H1 (cell line): ENCODE results near the gene UBE2H. TPM values are rescaled to one million over a fixed set of nuclear protein-coding genes. Genes with fewer than 3 reads are reported as not detected.

Source experiments
- CTCF ChIA-PET: fragments of 300-600 bp; sonication (Branson Sonifier 250); formaldehyde crosslinking; loops from one replicate; lab custom pipeline; 2021; ENCODE audit not compliant: partially characterized antibody; lab: Charles Lee
- POLR2A ChIA-PET: fragments of 300-600 bp; sonication (Branson Sonifier 250); formaldehyde crosslinking; loops from one replicate; lab custom pipeline; 2021; ENCODE audit warnings: inconsistent platforms; ENCODE audit not compliant: partially characterized antibody; lab: Charles Lee
- DNase-seq, 2 experiments: peaks; one replicate each; pipeline versions ENCODE4 v3.0.0 to v3.0.0-alpha.2; 2010 to 2022; ENCODE audit warnings: low spot score in 2 of 2, low read depth in 1 of 2, mixed read lengths in 1 of 2
- FAIRE-seq: peaks from 2 replicates; lab custom pipeline; 2011; peaks lifted over from hg19 to GRCh38; lab: Jason Lieb, UNC
- H2AFZ ChIP-seq: 2 replicates; pipeline ENCODE4 v1.8.1; 2012; ENCODE audit warnings: low read length, inconsistent platforms
- H2AK5ac ChIP-seq: 2 replicates; pipeline ENCODE4 v1.6.1; 2013; ENCODE audit warnings: low read depth, low read length
- H2BK120ac ChIP-seq: replicated peaks from 2 replicates; pipeline ENCODE3; 2013; ENCODE audit warnings: low read depth, low read length, inconsistent platforms
- H2BK12ac ChIP-seq: 2 replicates; pipeline ENCODE4 v1.6.1; 2013; ENCODE audit warnings: low read depth, low read length
- H2BK15ac ChIP-seq: 2 replicates; pipeline ENCODE4 v1.6.1; 2013; ENCODE audit warnings: low read length
- H2BK20ac ChIP-seq: 2 replicates; pipeline ENCODE4 v1.6.1; 2013; ENCODE audit warnings: low read length
- H2BK5ac ChIP-seq: 2 replicates; pipeline ENCODE4 v1.6.1; 2013; ENCODE audit warnings: low read depth, low read length
- H3K14ac ChIP-seq: 2 replicates; pipeline ENCODE4 v1.6.1; 2013; ENCODE audit warnings: inconsistent platforms; ENCODE audit not compliant: insufficient read length
- H3K18ac ChIP-seq: 2 replicates; pipeline ENCODE4 v1.6.1; 2013; ENCODE audit warnings: low read length; ENCODE audit errors: extremely low read depth
- H3K23ac ChIP-seq: 2 replicates; pipeline ENCODE4 v1.6.1; 2013; ENCODE audit warnings: inconsistent platforms; ENCODE audit not compliant: insufficient read length
- H3K23me2 ChIP-seq: 2 replicates; pipeline ENCODE4 v1.6.1; 2013; ENCODE audit warnings: low read depth, low read length
- H3K27ac ChIP-seq: 2 replicates; pipeline ENCODE4 v1.6.1; 2011; ENCODE audit warnings: low read depth, low read length, inconsistent platforms
- H3K27me3 ChIP-seq, 4 experiments: replicated peaks in 1 of 4; 1 replicate in 1 of 4; 2 replicates in 3 of 4; pipeline versions ENCODE4 v1.6.1 to v1.8.1; 2011 to 2013; ENCODE audit warnings: low read length in 3 of 4, mild to moderate bottlenecking in 3 of 4, inconsistent platforms in 2 of 4, mixed read lengths in 2 of 4, moderate library complexity in 1 of 4; ENCODE audit not compliant: control insufficient read depth in 3 of 4, insufficient read depth in 3 of 4; ENCODE audit errors: extremely low read depth in 1 of 4
- H3K36me3 ChIP-seq, 4 experiments: 2 replicates each; pipeline versions ENCODE4 v1.6.1 to v1.8.1; 2011 to 2013; ENCODE audit warnings: mild to moderate bottlenecking in 4 of 4, low read length in 3 of 4, moderate library complexity in 2 of 4, control low read depth in 1 of 4, inconsistent platforms in 1 of 4; ENCODE audit not compliant: insufficient read depth in 4 of 4, control insufficient read depth in 2 of 4
- H3K4ac ChIP-seq: replicated peaks from 2 replicates; pipeline ENCODE3; 2013; ENCODE audit warnings: low read length, low read depth, mixed read lengths, inconsistent platforms; ENCODE audit not compliant: insufficient read length
- H3K4me1 ChIP-seq, 4 experiments: replicated peaks in 1 of 4; 1 replicate in 1 of 4; 2 replicates in 3 of 4; pipeline versions ENCODE4 v1.6.1 to v1.8.1; 2011 to 2013; ENCODE audit warnings: low read length in 3 of 4, inconsistent platforms in 2 of 4, mixed read lengths in 1 of 4; ENCODE audit not compliant: insufficient read depth in 4 of 4, control insufficient read depth in 3 of 4
- H3K4me2 ChIP-seq, 2 experiments: 2 replicates each; pipeline versions ENCODE4 v1.6.1 to v1.8.1; 2011 to 2013; ENCODE audit warnings: low read depth in 2 of 2, low read length in 2 of 2, control low read depth in 1 of 2, inconsistent platforms in 1 of 2, mild to moderate bottlenecking in 1 of 2; ENCODE audit not compliant: insufficient read depth in 1 of 2
- H3K4me3 ChIP-seq, 4 experiments: fragments of 200-600, 300-600 bp in 1 of 4; sonication (generic), shearing (Covaris generic), sonication (Bioruptor Twin) in 1 of 4; 2 replicates each; pipeline versions ENCODE4 v1.5.1 to v1.8.1; 2011 to 2016; ENCODE audit warnings: low read length in 4 of 4, low read depth in 3 of 4, control low read depth in 2 of 4, inconsistent platforms in 2 of 4, mild to moderate bottlenecking in 2 of 4, mixed read lengths in 1 of 4, moderate library complexity in 1 of 4; ENCODE audit not compliant: insufficient read depth in 2 of 4; ENCODE audit errors: extremely low read depth in 1 of 4
- H3K56ac ChIP-seq: replicated peaks from 2 replicates; pipeline ENCODE3; 2013; ENCODE audit warnings: low read depth, mild to moderate bottlenecking, mixed read lengths, low read length, inconsistent platforms; ENCODE audit not compliant: insufficient read length
- H3K79me1 ChIP-seq: 2 replicates; pipeline ENCODE4 v1.6.1; 2013; ENCODE audit warnings: low read depth, low read length, control low read depth
- H3K79me2 ChIP-seq, 2 experiments: 2 replicates each; pipeline versions ENCODE4 v1.6.1 to v1.8.1; 2012 to 2013; ENCODE audit warnings: low read length in 2 of 2, mild to moderate bottlenecking in 2 of 2, inconsistent platforms in 1 of 2; ENCODE audit not compliant: insufficient read depth in 2 of 2, control insufficient read depth in 1 of 2
- H3K9ac ChIP-seq, 4 experiments: replicated peaks in 1 of 4; 1 replicate in 1 of 4; 2 replicates in 3 of 4; pipeline versions ENCODE4 v1.6.1 to v1.8.1; 2011 to 2013; ENCODE audit warnings: low read depth in 3 of 4, low read length in 3 of 4, control low read depth in 2 of 4, mild to moderate bottlenecking in 2 of 4, moderate library complexity in 2 of 4, inconsistent platforms in 1 of 4; ENCODE audit errors: extremely low read depth in 1 of 4
- H3K9me3 ChIP-seq, 2 experiments: 2 replicates each; pipeline versions ENCODE4 v1.6.1 to v1.8.1; 2012 to 2013; ENCODE audit warnings: mild to moderate bottlenecking in 2 of 2, moderate library complexity in 2 of 2, control low read depth in 1 of 2, inconsistent platforms in 1 of 2, low read depth in 1 of 2, low read length in 1 of 2, mixed read lengths in 1 of 2; ENCODE audit not compliant: insufficient read depth in 2 of 2
- H4K20me1 ChIP-seq, 2 experiments: replicated peaks in 1 of 2; 2 replicates each; pipeline versions ENCODE3 to v1.8.1; 2011 to 2013; ENCODE audit warnings: inconsistent platforms in 2 of 2, low read length in 2 of 2, mild to moderate bottlenecking in 1 of 2; ENCODE audit not compliant: insufficient read depth in 2 of 2, control insufficient read depth in 1 of 2
- H4K5ac ChIP-seq: 2 replicates; pipeline ENCODE4 v1.6.1; 2013; ENCODE audit warnings: low read length, low read depth, mixed read lengths, inconsistent platforms; ENCODE audit not compliant: insufficient read length
- H4K8ac ChIP-seq: 2 replicates; pipeline ENCODE4 v1.8.0; 2013; ENCODE audit warnings: mild to moderate bottlenecking, moderate library complexity, low read length, inconsistent platforms; ENCODE audit not compliant: insufficient read depth; ENCODE audit errors: extremely low read depth
- H4K91ac ChIP-seq: replicated peaks from 2 replicates; pipeline ENCODE3; 2013; ENCODE audit warnings: low read length, mixed read lengths, inconsistent platforms; ENCODE audit not compliant: insufficient read length
- ATF2 ChIP-seq: IDR thresholded peaks from 2 replicates; pipeline ENCODE4 v1.6.1; 2012; ENCODE audit warnings: low read length, inconsistent platforms
- BACH1 ChIP-seq: IDR thresholded peaks from 2 replicates; pipeline ENCODE4 v1.6.1; 2012; ENCODE audit warnings: low read length, improper control_type of control experiment
- CTBP2 ChIP-seq: IDR thresholded peaks from 2 replicates; pipeline ENCODE4 v1.7.0; 2011; ENCODE audit warnings: borderline replicate concordance, mild to moderate bottlenecking, moderate library complexity, mixed read lengths, low read length; ENCODE audit not compliant: insufficient read depth, insufficient read length
- GABPA ChIP-seq: IDR thresholded peaks from 2 replicates; pipeline ENCODE4 v1.6.1; 2011; ENCODE audit warnings: mild to moderate bottlenecking, low read length, moderate library complexity, borderline replicate concordance; ENCODE audit not compliant: insufficient read depth
- HDAC2 ChIP-seq, 2 experiments: fragments of 300-600 bp in 1 of 2; sonication (generic) in 1 of 2; IDR thresholded peaks; 2 replicates each; pipeline ENCODE4 v1.6.1; 2011 to 2012; ENCODE audit warnings: low read depth in 2 of 2, low read length in 2 of 2, mild to moderate bottlenecking in 2 of 2, moderate library complexity in 2 of 2, borderline replicate concordance in 1 of 2, inconsistent platforms in 1 of 2
- HDAC6 ChIP-seq: IDR thresholded peaks from one replicate; pipeline ENCODE4 v1.7.1; 2012; ENCODE audit warnings: low read depth, mild to moderate bottlenecking, inconsistent platforms, low read length, moderate library complexity
- POLR2A ChIP-seq, 2 experiments: IDR thresholded peaks; 1 replicate in 1 of 2; 2 replicates in 1 of 2; pipeline ENCODE4 v1.6.1; 2011; ENCODE audit warnings: low read depth in 2 of 2, low read length in 2 of 2, mild to moderate bottlenecking in 2 of 2; ENCODE audit errors: control extremely low read depth in 1 of 2
- RBBP5 ChIP-seq: IDR thresholded peaks from 2 replicates; pipeline ENCODE4 v1.7.1; 2012; ENCODE audit warnings: low read depth, mild to moderate bottlenecking, inconsistent platforms, low read length, moderate library complexity, borderline replicate concordance
- SIRT6 ChIP-seq: IDR thresholded peaks from one replicate; pipeline ENCODE4 v1.7.1; 2012; ENCODE audit warnings: low read length, inconsistent platforms
- SRF ChIP-seq: IDR thresholded peaks from 2 replicates; pipeline ENCODE4 v1.6.1; 2011; ENCODE audit warnings: mild to moderate bottlenecking, low read depth, low read length, moderate library complexity
- YY1 ChIP-seq: IDR thresholded peaks from 2 replicates; pipeline ENCODE4 v1.6.1; 2011; ENCODE audit warnings: low read depth, mild to moderate bottlenecking, low read length
- WGBS, 2 experiments: shearing (Covaris generic) in 1 of 2; methylation state at CpG; one replicate each; pipeline versions ENCODE4 v1.1.6 to v1.1.7; 2013 to 2015; ENCODE audit warnings: low lambda C conversion rate in 2 of 2, mixed read lengths in 2 of 2, inconsistent platforms in 1 of 2, low coverage in 1 of 2, missing lambda C conversion rate in 1 of 2; ENCODE audit not compliant: insufficient replicate concordance in 2 of 2, insufficient coverage in 1 of 2, insufficient read length in 1 of 2; ENCODE audit errors: extremely low coverage in 1 of 2, missing lambda C conversion rate in 1 of 2; 5-methylcytosine and 5-hydroxymethylcytosine counted together
- polyA plus RNA-seq, 7 experiments: library from polyadenylated mRNA; depleted of rRNA in 3 of 7; stranded (reverse) in 5 of 7; unstranded in 2 of 7; fragments of >200 nt in 5 of 7; fragments of 200-250 nt in 2 of 7; gene quantifications; 1 replicate in 5 of 7; 2 replicates in 1 of 7; 4 replicates in 1 of 7; pipeline versions ENCODE4 v1.2.1 to v1.2.3, GENCODE V29; 2011 to 2013; ENCODE audit warnings: missing spikeins in 2 of 7, mixed read lengths in 2 of 7
- total RNA-seq: library from RNA; stranded (reverse); fragmentation: NEBNext Ultra II Directional; extraction: Animal tissue kit (Norgen Biotek cat#: 25700); gene quantifications from 2 replicates; pipeline ENCODE4 v1.2.1, GENCODE V29; 2021

The UBE2H gene
- total and polyA plus RNA-seq, 2 of the 8 experiments (the other 6 are each of a cell fraction or from before 2014, with no cell fraction given): 30.6 to 62.2 TPM

GRCh38 chr7:129907122-129907736 lies 45.5 kb downstream of the UBE2H start:
- H3K23ac ChIP-seq: no peak overlapping the region
- H4K5ac ChIP-seq: no peak overlapping the region
- FAIRE-seq (no peak), DNase-seq (peak in 1 of 2 experiments; percentile 17)
- no peaks in the 10 kb centered on the region for H3K9me3 ChIP-seq
- no peak overlapping the region for H2BK15ac ChIP-seq
- ChIA-PET POLR2A (interaction anchor here (0.6 to 1.2 kb wide), 3 partner anchors 10 to 42 kb away, joined by 3 to 4 read pairs (median 4); no protein-coding TSS in a partner anchor), CTCF (interaction anchor here (0.6 to 1.7 kb wide), 3 partner anchors 22 to 78 kb away, joined by 3 to 4 read pairs (median 3); no protein-coding TSS in a partner anchor)
- H3K4me2 ChIP-seq: no peak overlapping the region
- H3K79me2 ChIP-seq: peaks cover 0 to 86% of the 10 kb centered on the region in 2 experiments; a peak in 3 of 4 replicates
- H3K79me1 ChIP-seq: peaks cover 2% of the 10 kb centered on the region; the same call in 1 of the 2 replicates
- H2AFZ ChIP-seq: no peak overlapping the region
- peaks cover 0 to 8% (median 5%) of the 10 kb centered on the region in 4 experiments; a peak in 5 of 7 replicates for H3K4me1 ChIP-seq
- H4K8ac ChIP-seq: no peak overlapping the region
- H3K27me3 ChIP-seq: no peaks in the 10 kb centered on the region
- no peak overlapping the region for H3K14ac ChIP-seq
- no peak overlapping the region for H3K4me3 ChIP-seq
- H2BK20ac ChIP-seq: no peak overlapping the region
- H3K36me3 ChIP-seq: no peaks in the 10 kb centered on the region; a peak in 1 of 8 replicates
- H4K20me1 ChIP-seq: peaks cover 0 to 3% of the 10 kb centered on the region in 2 experiments
- WGBS, 2 experiments: 79% methylated on average over 11 of the region's 11 CpGs; no CpG with 5 or more reads in 1 of the 2 experiments
- H3K9ac ChIP-seq: 0 out of 7 replicates have a peak overlapping the region, but pooled peaks of 1 of the 4 experiments have one; percentile 37
- no peak overlapping the region for H3K18ac ChIP-seq
- no peak overlapping the region for H2BK5ac ChIP-seq
- H4K91ac ChIP-seq: no peak overlapping the region
- no peak overlapping the region for H3K27ac ChIP-seq
- no peak overlapping the region for H3K56ac ChIP-seq
- H2BK12ac ChIP-seq: no peak overlapping the region
- no peak overlapping the region for H2AK5ac ChIP-seq
- H3K4ac ChIP-seq: no peak overlapping the region
- no peaks in the 10 kb centered on the region; the same call in 1 of the 2 replicates for H3K23me2 ChIP-seq
- no peak overlapping the region for H2BK120ac ChIP-seq
- TF ChIP-seq HDAC2 (IDR thresholded peaks at IDR 0.05; ENCODE audit: borderline replicate concordance in 1 of 2, low read depth in 2 of 2, low read length in 2 of 2) (no peak), CTBP2 (no peak), GABPA (no peak), SRF (no peak), YY1 (no peak), HDAC6 (no peak), ATF2 (no peak), RBBP5 (no peak), POLR2A (IDR thresholded peaks at IDR 0.05; ENCODE audit: control extremely low read depth in 1 of 2, low read depth in 2 of 2, low read length in 2 of 2) (no peak), SIRT6 (no peak), BACH1 (no peak)
